ENCODE data around the gene CFHR1. TPM values are rescaled to one million over a fixed set of nuclear protein-coding genes. Genes with fewer than 3 reads are reported as not detected.

The CFHR1 gene
- total and polyA plus RNA-seq, 2 donors from 2014 or later, result 2.7 to 22.0 TPM

GRCh38 chr1:196861429-196861828, 41.9 kb downstream of the CFHR1 start:
- FAIRE-seq (no peak), DNase-seq (no peak)
- Histone ChIP-seq H3K4me3 (ENCODE audit: low read length in 3 of 3) (no peak overlapping the region), H3K9ac (ENCODE audit: low read length in 3 of 3) (no peak overlapping the region), H3K36me3 (ENCODE audit: control insufficient read depth in 2 of 3, insufficient read depth in 3 of 3, low read length in 3 of 3) (no peaks in the 10 kb centered on the region), H3K27me3 (ENCODE audit: control insufficient read depth, insufficient read depth, low read length) (no peaks in the 10 kb centered on the region), H3K4me1 (ENCODE audit: control insufficient read depth in 2 of 3, insufficient read depth in 2 of 3, low read depth in 1 of 3, low read length in 3 of 3) (no peaks in the 10 kb centered on the region), H3K9me3 (ENCODE audit: control insufficient read depth in 2 of 3, insufficient read depth in 1 of 3, low read length in 3 of 3) (peaks cover 0 to 6% (median 0%) of the 10 kb centered on the region in 3 donors), H3K27ac (ENCODE audit: low read depth in 2 of 2, low read length in 2 of 2) (no peak overlapping the region)
- intact Hi-C loops (cut with DNase I), result no loop called here
- TF ChIP-seq, protein P1, sequence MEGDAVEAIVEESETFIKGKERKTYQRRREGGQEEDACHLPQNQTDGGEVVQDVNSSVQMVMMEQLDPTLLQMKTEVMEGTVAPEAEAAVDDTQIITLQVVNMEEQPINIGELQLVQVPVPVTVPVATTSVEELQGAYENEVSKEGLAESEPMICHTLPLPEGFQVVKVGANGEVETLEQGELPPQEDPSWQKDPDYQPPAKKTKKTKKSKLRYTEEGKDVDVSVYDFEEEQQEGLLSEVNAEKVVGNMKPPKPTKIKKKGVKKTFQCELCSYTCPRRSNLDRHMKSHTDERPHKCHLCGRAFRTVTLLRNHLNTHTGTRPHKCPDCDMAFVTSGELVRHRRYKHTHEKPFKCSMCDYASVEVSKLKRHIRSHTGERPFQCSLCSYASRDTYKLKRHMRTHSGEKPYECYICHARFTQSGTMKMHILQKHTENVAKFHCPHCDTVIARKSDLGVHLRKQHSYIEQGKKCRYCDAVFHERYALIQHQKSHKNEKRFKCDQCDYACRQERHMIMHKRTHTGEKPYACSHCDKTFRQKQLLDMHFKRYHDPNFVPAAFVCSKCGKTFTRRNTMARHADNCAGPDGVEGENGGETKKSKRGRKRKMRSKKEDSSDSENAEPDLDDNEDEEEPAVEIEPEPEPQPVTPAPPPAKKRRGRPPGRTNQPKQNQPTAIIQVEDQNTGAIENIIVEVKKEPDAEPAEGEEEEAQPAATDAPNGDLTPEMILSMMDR (IDR thresholded peaks at IDR 0.05; ENCODE audit: borderline replicate concordance, extremely low read depth, insufficient read depth), result no peak

DNA sequence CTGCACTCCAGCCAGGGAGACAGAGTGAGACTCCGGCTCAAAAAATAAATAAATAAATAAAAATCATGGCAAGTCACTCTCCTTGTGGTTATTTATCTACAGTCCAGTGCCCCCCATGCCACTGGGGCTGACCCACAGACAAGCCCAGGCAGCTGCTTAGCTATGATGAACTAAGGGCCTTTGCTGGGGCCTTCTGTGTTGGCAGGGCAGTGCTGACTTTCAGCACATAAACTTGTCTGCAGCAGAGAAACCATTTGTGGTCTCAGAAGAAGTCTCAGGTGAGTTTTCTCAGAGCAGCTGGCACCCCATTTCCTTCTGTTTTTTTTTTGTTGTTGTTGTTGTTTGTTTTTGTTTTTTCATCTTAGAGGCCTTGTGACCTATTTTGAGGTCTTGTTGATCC, 47.4 kb downstream of the CFHR1 start:
- H3K9me3 ChIP-seq (ENCODE audit: control insufficient read depth in 2 of 3, insufficient read depth in 1 of 3, low read length in 3 of 3), result peaks cover 0 to 7% (median 0%) of the 10 kb centered on the region in 3 donors
- intact Hi-C loops (cut with DNase I), result no loop called here
- H3K36me3 ChIP-seq (ENCODE audit: control insufficient read depth in 2 of 3, insufficient read depth in 3 of 3, low read length in 3 of 3), result no peaks in the 10 kb centered on the region
- H3K9ac ChIP-seq (ENCODE audit: low read length in 3 of 3), result no peak overlapping the region
- no peaks in the 10 kb centered on the region for H3K27me3 ChIP-seq (ENCODE audit: control insufficient read depth, insufficient read depth, low read length)
- no peak for DNase-seq
- no peaks in the 10 kb centered on the region for H3K4me1 ChIP-seq (ENCODE audit: control insufficient read depth in 2 of 3, insufficient read depth in 2 of 3, low read depth in 1 of 3, low read length in 3 of 3)
- no peak for FAIRE-seq
- no peak overlapping the region for H3K4me3 ChIP-seq (ENCODE audit: low read length in 3 of 3)
- no peak overlapping the region for H3K27ac ChIP-seq (ENCODE audit: low read depth in 2 of 2, low read length in 2 of 2)
- TF ChIP-seq, protein P1 (IDR thresholded peaks at IDR 0.05; ENCODE audit: borderline replicate concordance, extremely low read depth, insufficient read depth), result no peak

GRCh38 chr1:196873385-196873784, 53.9 kb downstream of the CFHR1 start:
- H3K4me1 ChIP-seq (ENCODE audit: control insufficient read depth in 2 of 3, insufficient read depth in 2 of 3, low read depth in 1 of 3, low read length in 3 of 3), result no peaks in the 10 kb centered on the region
- no peak overlapping the region for H3K9ac ChIP-seq (ENCODE audit: low read length in 3 of 3)
- no peaks in the 10 kb centered on the region for H3K36me3 ChIP-seq (ENCODE audit: control insufficient read depth in 2 of 3, insufficient read depth in 3 of 3, low read length in 3 of 3)
- no peaks in the 10 kb centered on the region for H3K27me3 ChIP-seq (ENCODE audit: control insufficient read depth, insufficient read depth, low read length)
- TF ChIP-seq, protein P1 (IDR thresholded peaks at IDR 0.05; ENCODE audit: borderline replicate concordance, extremely low read depth, insufficient read depth), result no peak
- intact Hi-C loops (cut with DNase I), result no loop called here
- H3K9me3 ChIP-seq (ENCODE audit: control insufficient read depth in 2 of 3, insufficient read depth in 1 of 3, low read length in 3 of 3), result no peaks in the 10 kb centered on the region
- H3K4me3 ChIP-seq (ENCODE audit: low read length in 3 of 3), result no peak overlapping the region
- FAIRE-seq, result no peak
- H3K27ac ChIP-seq (ENCODE audit: low read depth in 2 of 2, low read length in 2 of 2), result no peak overlapping the region
- DNase-seq, result no peak

DNA sequence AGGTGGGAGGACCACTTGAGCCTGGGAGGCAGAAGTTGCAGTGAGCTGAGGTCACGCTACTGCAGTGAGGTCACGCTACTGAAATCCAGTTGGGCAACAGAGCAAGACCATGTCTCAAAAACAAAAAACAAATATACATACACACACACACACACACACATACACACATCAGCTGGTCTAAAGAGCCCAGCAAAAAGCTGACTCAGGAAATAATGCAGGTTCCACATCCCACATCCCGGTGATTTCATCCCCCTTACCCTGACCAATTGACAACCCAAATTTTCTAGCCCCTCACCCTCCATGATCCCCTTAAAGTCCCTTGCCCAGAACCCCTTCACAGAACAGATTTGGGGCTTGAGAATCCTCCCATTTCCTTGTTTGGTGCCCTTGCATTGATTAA, 56.4 kb downstream of the CFHR1 start:
- no peak overlapping the region for H3K4me3 ChIP-seq (ENCODE audit: low read length in 3 of 3)
- no peaks in the 10 kb centered on the region for H3K27me3 ChIP-seq (ENCODE audit: control insufficient read depth, insufficient read depth, low read length)
- H3K27ac ChIP-seq (ENCODE audit: low read depth in 2 of 2, low read length in 2 of 2), result no peak overlapping the region
- no peak for DNase-seq
- intact Hi-C loops (cut with DNase I), result no loop called here
- H3K9ac ChIP-seq (ENCODE audit: low read length in 3 of 3), result no peak overlapping the region
- no peaks in the 10 kb centered on the region for H3K36me3 ChIP-seq (ENCODE audit: control insufficient read depth in 2 of 3, insufficient read depth in 3 of 3, low read length in 3 of 3)
- H3K4me1 ChIP-seq (ENCODE audit: control insufficient read depth in 2 of 3, insufficient read depth in 2 of 3, low read depth in 1 of 3, low read length in 3 of 3), result no peaks in the 10 kb centered on the region
- TF ChIP-seq, protein P1 (IDR thresholded peaks at IDR 0.05; ENCODE audit: borderline replicate concordance, extremely low read depth, insufficient read depth), result no peak
- no peak for FAIRE-seq
- no peaks in the 10 kb centered on the region for H3K9me3 ChIP-seq (ENCODE audit: control insufficient read depth in 2 of 3, insufficient read depth in 1 of 3, low read length in 3 of 3)

All from kidney (tissue), 14 donors.